Right ventricle myocardium superior (tissue), 1 donor: ENCODE data around the gene FABP7. TPM values are rescaled to one million over a fixed set of nuclear protein-coding genes. Genes with fewer than 3 reads are reported as not detected.
A peak's percentile ranks its signal among the peaks of the same experiment; 100 is the strongest.

Experiments
- ATAC-seq: fragments of 200-7000 bp; cut with Tn5 transposase; one replicate; pipeline ENCODE4 v1.9.1; 2020; ENCODE audit warnings: mild to moderate bottlenecking; ENCODE audit not compliant: poor library complexity
- DNase-seq: peaks from one replicate; pipeline ENCODE4 v3.0.0-alpha.2; 2020
- intact Hi-C: fragments of 100-400 bp; cut with DNase I; formaldehyde crosslinking; loops from one replicate; pipeline ENCODE4 v1.11.2; 2022
- total RNA-seq: library from RNA; stranded (reverse); fragmentation: NEBNext Ultra II Directional; extraction: Animal tissue kit (Norgen Biotek cat#: 25700); gene quantifications from one replicate; pipeline ENCODE4 v1.2.1, GENCODE V29; 2021
- donor health status: DM: no; HTN: yes; CAD: no; lungs with severe emphysema.

FABP7 gene
- total RNA-seq, 1 donor from 2014 or later: not detected

GRCh38 chr6:122753688-122754056 is 25.8 kb upstream of the FABP7 start:
- ATAC-seq (peak; percentile 49), DNase-seq (no peak)
- intact Hi-C loops: no loop called here

DNA sequence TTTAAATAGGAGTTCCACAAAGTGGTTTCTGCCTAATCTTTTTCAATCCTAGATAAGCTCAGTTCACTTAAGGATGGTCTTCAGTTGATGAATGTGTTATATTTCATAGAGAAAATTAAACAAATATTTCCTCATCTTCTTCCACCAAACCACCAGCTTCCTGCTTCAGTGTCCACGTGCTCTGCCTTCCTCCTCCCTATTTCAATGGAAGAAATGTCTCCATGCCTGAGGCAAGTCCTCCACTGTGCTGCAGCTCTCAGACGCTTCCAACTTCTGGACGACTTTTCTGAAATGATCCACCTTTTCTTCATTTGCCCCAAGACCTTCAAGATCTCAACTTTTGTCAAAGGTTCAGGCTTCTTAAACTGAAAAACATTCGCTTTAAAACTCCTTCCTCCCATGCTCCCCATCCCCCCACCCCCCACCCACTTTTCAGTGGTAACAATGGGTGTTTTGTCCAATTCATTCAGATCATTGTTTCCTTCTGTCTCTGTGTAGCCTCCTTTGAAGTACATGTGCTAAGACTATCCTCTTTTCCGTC is 25.3 kb upstream of the FABP7 start:
- ATAC-seq: no peak
- DNase-seq: no peak
- intact Hi-C loops: no loop called here

GRCh38 chr6:122755901-122756300 is 23.6 kb upstream of the FABP7 start:
- no peak for DNase-seq
- intact Hi-C loops: no loop called here
- no peak for ATAC-seq

DNA sequence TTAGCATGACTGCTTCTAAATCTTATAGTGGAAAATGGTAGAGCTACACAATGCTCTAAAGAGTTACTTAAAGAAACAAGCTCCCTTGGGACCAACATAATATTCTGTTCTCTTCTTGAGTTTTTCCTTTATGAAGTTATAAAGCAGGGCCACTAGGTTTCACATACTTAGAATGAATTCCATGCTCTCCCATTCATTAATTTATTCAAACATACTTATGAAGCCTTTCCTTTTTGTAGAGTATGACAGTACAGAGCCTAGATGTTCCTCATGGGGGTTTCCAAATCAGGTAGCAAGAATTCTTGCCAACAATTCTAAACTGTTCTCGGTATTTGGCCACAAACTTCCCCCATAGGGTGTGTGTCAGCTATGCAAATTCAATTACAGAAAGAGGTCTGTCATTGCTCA is 20.6 kb upstream of the FABP7 start:
- intact Hi-C loops: no loop called here
- ATAC-seq: no peak
- DNase-seq: no peak

DNA sequence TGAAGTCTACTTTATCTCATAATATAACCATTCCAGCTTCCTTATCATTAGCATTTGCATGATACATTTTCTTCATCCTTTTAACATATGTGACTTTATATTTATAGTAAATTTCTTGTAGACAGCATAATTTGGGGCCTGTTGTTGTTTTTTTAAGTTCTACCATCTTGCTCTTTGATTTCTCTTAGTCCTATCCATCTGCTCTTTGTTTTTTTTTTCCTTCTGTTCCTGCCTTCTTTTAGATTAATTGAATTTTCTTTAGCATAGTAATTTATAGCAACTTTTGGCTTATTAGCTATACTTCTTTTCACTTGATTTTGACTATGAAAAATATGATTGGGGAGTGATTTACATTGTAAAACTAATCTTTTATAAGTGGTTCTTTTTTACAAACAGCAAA is 19.2 kb upstream of the FABP7 start:
- ATAC-seq (no peak), DNase-seq (no peak)
- intact Hi-C loops: no loop called here

DNA sequence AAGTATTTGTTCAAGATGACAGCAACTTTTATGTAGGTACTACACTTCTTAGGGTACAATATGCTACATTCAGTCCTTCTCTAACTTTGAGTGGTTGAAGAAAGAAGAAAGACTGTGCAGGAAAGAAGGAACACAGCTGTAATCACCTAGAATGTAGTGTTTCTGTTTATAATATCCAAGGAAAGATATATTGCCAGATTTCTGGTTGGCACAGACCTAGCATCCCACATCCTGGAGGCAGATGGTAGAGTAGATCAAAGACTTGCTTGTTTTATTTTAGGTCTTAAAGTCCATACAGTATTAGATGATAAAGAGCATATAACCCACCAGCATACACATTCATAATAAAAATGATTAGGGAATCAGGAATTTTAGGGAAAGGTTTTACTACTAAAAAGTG is 13.3 kb upstream of the FABP7 start:
- no peak for ATAC-seq
- DNase-seq: no peak
- intact Hi-C loops: no loop called here

GRCh38 chr6:122770835-122771601 is 8.5 kb upstream of the FABP7 start:
- intact Hi-C loops: no loop called here
- no peak for DNase-seq
- no peak for ATAC-seq

DNA sequence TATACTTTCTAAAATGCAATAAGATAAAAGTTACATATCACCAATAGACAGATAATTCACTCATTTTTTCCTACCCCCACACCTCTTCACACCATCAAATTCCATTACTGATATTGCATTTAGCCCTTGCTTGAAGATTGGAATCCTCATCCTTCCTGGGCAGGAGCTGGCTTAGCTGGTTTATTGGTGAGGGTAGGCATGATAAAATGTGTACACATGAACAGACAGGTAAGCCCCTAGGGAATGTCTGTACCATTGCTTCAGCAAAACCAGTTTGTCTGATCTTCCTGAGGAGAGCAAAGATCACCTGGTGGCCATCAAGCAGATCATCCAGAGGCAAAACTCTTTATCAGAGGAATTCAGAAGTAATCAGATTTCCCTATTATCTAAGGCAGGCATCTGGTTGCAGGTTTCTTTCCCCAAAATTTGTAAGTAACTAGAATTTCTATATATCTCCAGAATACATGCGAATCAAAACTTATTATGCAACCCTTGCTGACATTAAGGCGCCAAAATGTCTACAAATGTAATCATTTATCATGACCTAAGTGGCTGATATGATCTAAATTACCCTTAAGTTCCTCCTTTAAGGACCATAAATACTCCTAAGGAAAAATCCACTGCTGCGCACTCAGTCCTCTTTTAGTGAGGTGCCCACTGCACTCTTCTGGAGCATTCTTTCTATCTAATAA is 6.6 kb upstream of the FABP7 start:
- DNase-seq (no peak), ATAC-seq (no peak)
- intact Hi-C loops: no loop called here

DNA sequence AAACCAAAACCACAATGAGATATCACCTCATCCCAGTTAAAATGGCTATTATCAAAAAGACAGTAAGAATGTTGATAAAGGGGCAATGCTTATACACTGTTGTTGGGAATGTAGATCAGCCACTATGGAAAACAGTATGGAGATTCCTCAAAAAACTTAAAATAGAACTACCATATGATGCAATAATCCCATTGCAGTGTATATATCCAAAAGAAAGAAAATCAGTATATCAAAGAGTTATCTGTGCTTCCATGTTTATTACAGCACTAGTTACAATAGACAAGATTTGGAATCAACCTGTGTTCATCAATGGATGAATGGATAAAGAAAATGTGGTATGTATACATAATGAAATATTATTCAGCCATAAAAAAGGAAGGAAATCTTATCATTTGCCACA is 3.5 kb upstream of the FABP7 start:
- ATAC-seq (no peak), DNase-seq (no peak)
- intact Hi-C loops: no loop called here

DNA sequence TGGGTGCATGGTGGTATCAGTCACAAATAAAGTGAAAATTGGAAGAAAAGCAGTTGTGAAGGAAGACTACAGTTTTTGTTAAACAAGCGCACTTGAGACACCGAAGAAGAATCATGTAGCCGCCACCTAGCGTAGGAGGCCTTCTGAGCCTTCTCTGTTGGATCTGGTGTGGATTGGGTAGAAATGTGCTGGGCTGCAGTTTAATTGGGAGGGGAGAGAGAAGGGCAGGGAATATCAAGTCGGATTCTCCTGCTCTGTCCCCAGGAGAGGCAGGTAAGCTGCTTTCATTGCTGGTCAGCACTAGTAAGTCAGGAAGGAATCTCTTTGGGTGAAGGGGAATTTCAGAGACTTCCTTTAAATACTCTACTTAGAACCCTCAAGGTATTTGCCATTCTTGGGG is 1.2 kb upstream of the FABP7 start:
- DNase-seq (no peak), ATAC-seq (no peak)
- intact Hi-C loops: no loop called here

DNA sequence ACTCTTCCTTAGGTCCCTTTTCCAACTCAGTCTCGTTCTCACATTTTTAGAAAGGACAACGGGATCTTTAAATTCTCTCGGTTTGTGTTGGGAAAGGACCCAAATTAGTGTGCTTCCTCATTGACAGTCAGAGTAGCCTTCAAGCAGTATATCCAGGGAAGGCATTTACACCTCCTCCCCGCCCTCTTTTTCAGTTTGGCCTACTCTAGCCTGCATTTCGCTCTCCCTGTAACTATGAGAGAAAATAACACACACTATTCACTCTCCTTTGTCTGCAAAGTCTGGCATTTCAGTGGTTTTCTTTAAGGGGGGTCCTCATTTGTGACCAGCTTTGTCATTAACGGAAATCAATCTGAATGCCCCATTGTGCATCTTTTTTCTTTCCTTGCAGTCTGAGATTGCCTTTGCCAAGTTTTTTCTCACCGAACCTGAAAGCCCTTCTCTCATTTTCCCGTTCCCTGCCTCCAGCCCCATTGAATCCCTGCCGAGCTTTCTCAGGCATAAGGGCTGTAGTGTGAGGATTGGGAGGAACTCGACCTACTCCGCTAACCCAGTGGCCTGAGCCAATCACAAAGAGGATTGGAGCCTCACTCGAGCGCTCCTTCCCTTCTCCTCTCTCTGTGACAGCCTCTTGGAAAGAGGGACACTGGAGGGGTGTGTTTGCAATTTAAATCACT is 393 bp upstream of the FABP7 start:
- DNase-seq: no peak
- no peak for ATAC-seq
- intact Hi-C loops: no loop called here

- intact Hi-C loops: no loop called here
- DNase-seq: no peak
- no peak for ATAC-seq
Observed at GRCh38 chr6:122780114-122780513, 598 bp downstream of the FABP7 start.

DNA sequence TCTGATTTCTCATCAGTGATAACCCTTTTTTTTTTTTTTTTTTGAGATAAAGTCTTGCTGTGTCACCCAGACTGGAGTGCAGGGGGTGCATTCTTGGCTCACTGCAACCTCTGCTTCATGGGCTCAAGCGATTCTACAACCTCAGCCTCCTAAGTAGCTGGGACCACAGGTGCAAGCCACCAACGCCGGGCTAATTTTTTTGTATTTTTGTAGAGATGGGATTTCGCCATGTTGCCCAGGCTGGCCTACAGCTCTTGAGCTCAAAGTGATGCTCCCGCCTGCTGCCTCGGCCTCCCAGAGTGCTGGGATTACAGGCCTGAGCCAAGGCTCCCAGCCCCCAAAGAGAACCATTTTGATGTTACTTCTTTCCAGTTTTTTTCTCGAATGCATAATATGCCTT is 2.2 kb downstream of the FABP7 start:
- intact Hi-C loops: no loop called here
- ATAC-seq: no peak

DNA sequence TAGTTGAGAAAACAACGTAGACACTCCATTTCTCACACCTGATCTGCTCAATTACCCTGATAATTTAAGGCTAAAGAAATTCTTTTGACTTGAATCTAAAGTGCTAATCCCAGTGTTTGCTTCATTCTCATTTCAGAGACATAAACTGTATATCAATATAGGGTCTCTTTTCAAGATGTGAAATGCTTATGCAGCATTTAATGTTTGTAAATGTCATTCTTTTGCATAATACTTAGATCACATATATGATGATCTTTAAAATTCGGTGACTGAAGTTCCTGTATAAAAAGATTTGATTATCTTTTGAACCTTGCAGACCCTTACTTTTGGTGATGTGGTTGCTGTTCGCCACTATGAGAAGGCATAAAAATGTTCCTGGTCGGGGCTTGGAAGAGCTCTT is 3.9 kb downstream of the FABP7 start:
- intact Hi-C loops: no loop called here
- no peak for DNase-seq
- no peak for ATAC-seq

More for the DNA sequence above, 2.2 kb downstream of the FABP7 start:
- no peak for DNase-seq

- ATAC-seq (no peak), DNase-seq (no peak)
- intact Hi-C loops: no loop called here
Observed at GRCh38 chr6:122785891-122786290, 6.4 kb downstream of the FABP7 start.

DNA sequence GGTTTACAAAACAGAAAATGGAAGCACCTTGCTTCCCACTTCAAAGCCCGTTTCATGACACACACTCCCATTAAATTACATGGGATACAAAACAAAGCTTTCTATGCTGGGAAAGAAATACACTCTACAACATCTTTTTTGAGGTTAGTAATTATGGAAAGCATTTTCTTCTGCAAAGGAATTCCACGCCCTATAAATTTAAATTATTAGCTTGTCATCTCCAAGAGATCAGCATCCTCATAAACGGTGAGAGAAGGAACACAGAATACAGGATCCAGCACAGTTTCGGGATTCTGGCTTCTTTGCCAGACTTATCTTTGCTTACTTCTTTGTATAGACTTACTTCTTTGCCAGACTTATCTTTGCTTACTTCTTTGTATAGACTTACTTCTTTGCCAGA is 8.2 kb downstream of the FABP7 start:
- intact Hi-C loops: no loop called here
- ATAC-seq (no peak), DNase-seq (no peak)

GRCh38 chr6:122788208-122788607 is 8.7 kb downstream of the FABP7 start:
- DNase-seq (no peak), ATAC-seq (no peak)
- intact Hi-C loops: no loop called here

- no peak for DNase-seq
- intact Hi-C loops: no loop called here
- ATAC-seq: no peak
Observed at GRCh38 chr6:122788663-122789181, 9.2 kb downstream of the FABP7 start.

- intact Hi-C loops: no loop called here
Observed at GRCh38 chr6:122789182-122790027, 9.9 kb downstream of the FABP7 start, which contains the start of gene SMPDL3A. TSS of gene SMPDL3A (plus strand) at chr6:122789258. CDS start at chr6:122789347, 89 bp downstream.

More at GRCh38 chr6:122789182-122790027, 9.9 kb downstream of the FABP7 start, which contains the start of gene SMPDL3A:
- DNase-seq: peak; percentile 83
- ATAC-seq: peak; percentile 93
